HG02981 (cell line): ENCODE results near the gene FBF1.
"Not testable (repeated sequence)": the region's sequence is repeated elsewhere in the genome, so short reads cannot be mapped to it uniquely, and the experiment has no call there.

Experiments
- ATAC-seq: cut with Tn5 transposase; IDR thresholded peaks from one replicate; pipeline ENCODE4 v1.9.1; 2021; ENCODE audit warnings: mild to moderate bottlenecking, moderate library complexity; ENCODE audit not compliant: unreplicated experiment

FBF1 gene

DNA sequence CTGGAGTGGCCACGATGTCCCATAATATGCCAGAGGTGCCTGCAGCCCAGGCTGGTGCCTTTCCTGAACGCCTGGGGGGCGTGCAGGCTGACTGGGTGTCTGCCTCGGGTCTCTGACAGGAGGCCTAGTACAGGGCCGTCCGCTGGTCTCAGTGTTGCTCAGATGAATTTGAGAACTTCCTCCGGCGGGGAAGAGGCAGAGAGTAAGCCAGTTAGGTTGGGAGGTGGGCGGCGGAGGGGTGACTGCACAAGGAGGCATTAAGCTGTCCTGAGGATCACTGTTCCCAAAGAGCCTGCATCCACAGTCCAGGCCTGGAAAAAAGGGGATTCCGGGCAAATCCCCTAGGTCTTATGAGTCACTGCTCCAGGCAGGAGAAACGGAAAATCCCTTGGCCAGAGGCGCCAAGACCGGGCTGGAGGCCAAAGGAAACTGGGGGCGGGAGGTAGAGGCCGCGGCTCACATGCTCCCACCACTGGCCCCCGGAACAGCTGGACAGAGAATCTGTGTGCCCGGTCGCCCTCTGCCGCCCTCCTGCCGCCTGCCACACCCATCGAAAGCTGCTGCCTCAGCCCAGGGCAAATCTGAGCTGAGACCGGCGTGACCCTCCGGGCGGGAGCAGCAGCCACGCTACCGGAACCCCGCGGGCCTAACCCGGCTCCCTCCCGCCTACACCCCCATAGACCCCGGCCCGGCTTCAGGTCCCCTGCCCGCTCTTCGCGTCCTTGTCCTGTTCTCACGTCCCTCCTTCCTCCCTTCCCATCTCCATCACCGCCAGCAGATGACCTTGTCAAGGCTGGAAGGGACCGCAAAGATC lies 63.7 kb downstream of the FBF1 start:
- no peak for ATAC-seq

DNA sequence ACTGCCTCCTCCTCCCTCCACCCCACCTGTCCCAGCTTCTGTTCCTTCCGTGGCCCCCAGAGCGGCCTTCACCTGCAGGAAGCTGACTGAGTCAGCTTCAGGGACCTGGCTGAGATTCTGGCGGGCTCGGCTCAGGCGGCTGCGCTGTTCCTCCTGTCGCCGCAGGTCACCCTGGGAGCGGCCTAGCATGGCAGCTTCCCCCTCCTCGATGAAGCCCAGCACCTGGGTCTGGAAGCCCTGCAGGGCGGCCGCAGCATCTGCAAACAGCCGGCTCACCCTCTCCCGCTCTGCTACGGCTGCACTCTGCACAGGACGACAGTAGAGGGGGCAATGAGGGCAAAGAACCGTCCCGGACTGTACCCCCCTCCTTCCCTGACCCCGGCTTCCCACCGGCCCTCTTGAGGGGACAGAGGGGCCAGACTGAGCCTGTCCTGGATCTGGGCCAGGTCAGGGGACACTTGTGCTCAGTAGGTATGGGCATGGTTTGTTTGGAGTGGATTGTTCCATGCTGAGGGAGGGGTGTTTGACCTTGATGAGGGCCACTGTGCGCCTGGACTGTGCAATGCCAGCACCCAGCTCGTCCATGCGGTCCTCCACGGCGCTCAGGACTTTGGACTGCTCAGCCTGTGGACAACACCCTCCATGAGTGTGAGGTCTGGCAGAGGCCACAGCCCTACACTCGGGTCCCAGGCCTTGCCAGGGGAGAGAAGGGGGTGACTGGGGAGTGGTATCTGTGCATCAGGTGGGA lies 64.5 kb downstream of the FBF1 start:
- no peak for ATAC-seq

- no peak for ATAC-seq
Measured at GRCh38 chr17:75875940-75876189, 65.0 kb downstream of the FBF1 start.

DNA sequence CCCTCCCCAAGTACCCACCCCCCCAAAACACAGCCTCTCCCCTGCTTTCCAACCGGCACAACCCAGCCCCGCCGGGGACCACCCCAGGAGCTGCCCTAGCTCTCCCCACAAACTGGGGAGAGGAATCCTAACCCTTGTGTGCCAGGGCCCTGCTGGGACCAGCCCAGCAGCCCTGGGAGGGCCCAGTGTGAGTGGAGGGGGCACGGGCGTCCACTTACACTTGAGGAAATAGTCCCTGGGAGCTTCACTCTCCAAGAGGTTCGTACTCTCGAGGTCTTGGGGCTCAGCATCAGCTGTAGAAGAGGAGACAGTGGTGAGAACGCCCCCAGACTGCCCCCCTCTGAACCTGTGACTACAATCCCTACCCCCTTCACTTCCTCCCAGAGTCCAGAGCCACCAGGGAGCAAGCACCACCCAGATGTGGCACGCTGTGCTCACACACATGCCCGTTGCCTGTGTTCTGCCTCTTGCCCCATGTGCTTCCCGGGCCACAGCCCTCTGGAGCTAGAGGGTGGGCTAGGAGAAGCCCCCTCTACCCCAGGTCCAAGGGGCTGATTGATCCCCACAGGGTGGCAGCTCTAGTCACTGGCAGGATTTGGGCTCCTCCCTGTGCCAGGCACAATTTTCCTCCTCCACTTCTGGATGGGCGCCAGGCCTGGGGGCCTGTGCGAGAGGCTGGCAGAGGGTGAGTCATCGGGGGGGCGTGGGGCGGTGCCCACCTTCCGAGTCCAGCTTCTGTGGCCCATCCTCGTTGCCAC lies 65.5 kb downstream of the FBF1 start:
- no peak for ATAC-seq

DNA sequence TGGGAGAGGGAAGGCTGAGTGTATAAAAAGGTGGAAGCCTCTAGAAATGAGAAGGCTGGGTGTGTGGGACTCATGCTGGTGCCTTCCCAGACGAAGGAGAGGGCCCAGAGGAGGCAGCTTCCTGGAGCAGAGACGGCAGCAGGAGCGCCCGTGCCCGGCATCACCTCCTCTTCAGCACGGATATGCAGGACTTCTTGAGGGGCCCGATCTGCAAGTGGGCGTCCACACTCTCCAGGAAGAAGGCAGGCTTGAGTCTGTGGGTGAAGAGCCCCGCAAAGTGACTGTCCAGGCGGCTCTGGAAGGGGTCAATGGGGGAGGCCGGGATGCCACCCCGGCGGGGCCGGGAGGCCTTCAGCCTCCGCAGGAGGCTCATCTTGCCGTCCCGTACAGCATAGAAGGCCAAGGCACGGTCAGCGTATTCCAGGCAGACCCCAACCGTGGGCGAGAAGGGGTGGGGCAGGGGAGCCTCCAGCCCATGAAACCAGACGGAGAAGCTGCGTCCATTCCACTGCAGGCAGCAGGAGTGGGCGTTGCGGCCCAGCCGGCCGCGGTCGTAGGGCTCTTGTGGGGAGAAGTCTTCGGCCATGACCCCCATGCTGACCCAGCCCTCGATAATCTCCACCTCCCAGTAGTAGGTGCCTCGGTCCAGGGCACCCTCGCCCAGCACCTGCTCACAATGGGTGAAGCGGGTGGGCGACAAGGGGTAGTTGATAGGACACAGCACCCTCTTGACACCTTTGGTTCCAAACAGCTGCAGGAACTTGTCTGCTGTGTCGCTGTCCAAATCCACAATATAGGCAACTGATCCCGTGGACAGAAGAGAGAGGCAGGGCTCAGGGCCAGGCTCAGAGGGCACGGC lies 66.3 kb downstream of the FBF1 start:
- no peak for ATAC-seq

DNA sequence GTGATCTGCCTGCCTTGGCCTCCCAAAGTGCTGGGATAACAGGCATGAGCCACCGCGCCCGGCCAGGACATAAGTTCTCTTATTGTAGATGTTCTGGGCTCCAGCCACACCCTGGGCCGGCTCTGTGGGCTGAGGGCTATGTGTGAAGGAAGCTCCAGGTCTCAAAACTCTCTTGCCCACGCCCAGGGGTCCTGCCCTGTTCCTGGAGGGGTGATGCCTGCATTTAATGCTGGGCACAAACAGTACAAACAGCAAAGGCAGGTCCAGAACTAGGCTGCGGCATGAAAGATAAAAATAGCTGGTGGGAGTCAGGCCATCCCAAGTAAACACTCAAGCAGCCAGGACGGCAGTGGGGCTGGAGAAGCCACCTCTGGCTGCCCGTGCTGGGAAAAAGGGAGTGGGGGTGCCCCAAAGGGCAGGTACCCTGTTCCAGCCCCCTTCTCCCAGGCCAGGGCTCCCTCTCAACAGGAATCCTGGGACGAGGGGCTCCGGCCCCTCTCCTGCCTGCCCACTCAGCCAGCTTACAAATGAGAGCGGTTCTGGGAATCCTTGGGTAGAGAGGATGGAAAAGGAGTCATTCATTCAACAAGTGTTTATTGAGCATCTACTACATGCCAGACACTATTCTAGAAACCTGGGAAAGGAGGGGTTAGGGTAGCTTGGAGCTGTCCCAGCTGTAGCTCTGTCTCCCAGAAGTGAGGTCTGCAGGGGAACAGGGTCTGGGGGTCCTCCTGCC lies 67.1 kb downstream of the FBF1 start:
- no peak for ATAC-seq

DNA sequence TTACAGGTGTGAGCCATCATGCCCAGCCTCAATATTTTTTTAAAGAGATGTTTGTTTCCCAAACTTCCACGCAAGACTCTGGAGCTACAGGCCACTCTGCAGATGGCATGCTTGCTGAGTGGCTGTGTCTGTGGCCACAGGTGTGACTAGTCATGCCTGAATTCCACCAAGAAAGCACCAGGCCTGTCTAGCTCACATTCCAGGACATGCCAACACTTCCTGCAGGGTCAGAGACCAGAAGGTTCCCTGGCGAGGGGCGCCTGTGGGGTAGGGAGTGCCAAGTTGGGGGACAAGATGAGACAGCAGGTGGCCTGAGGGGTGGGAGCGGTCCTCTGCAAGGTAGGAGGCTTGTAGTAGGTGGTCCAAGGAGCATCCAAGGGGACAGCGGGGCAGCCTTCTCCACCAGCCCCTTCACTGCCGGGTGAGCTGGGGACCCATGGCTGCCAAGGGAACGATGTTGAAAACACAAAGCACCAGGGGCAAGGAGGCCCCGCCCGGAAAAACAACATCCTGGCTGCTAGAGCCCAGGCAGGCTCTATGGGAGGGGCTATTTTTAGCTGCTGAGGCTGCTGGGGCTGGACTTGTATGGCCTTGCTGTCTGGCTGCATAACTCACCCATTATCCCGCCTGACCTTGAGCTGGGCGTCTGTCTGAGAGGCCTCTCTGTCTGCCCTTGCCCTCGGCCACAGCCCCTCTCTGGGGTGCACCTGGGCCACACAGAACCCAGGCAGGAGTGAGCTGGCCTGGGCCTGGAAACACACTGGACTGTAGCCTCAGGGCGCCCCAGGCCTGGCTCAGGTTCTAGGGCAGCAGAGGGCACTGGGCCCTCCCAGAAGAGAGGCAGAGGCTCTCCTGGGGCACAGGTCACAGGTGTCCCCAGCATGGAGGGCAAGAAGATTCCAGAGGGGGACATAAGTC lies 68.1 kb downstream of the FBF1 start:
- no peak for ATAC-seq

GRCh38 chr17:75870228-75870627 lies 70.6 kb downstream of the FBF1 start:
- ATAC-seq: not testable (repeated sequence)

GRCh38 chr17:75869282-75870141 lies 71.3 kb downstream of the FBF1 start:
- no peak for ATAC-seq

GRCh38 chr17:75868730-75869281 lies 72.0 kb downstream of the FBF1 start:
- ATAC-seq: not testable (repeated sequence)

- not testable (repeated sequence) for ATAC-seq
Measured at GRCh38 chr17:75865404-75866188, 75.2 kb downstream of the FBF1 start.

DNA sequence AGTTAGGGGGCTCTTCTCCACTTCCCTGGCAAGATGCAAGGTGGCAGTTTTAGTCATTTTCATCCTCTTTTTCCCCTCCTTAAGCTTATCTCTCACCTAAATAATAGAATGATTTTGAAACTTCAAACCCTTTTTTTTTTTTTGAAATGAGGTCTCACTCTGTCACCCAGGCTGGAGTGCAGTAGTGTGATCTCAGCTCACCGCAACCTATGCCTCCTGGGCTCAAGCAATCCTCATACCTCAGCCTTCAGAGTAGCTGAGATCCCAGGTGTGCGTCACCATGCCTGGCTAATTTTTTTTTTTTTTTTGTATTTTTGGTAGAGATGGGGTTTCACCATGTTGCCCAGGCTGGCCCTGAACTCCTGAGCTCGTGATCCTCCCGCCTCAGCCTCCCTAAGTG lies 76.0 kb downstream of the FBF1 start:
- not testable (repeated sequence) for ATAC-seq

DNA sequence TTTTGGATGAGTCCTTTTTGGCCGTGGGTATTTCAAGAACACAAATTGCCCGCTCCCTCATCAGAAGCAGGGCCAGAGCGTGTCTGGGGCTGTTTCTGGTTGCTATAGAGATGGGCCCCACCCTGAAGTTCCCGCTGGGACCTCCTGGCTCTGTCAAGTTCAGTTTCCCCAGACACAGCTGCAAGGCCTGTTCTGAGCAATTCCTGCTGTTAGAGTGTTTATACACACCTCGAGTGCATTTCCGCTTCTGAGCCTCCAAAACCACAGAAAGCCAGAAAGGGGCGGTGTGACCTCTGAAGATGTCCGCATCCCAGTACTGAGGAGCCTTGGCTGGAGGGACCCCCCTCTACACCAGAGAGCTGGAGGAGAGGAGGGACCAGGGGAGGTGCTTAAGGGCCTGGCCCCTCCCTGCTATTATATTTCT lies 76.4 kb downstream of the FBF1 start:
- ATAC-seq: peak; percentile 87

DNA sequence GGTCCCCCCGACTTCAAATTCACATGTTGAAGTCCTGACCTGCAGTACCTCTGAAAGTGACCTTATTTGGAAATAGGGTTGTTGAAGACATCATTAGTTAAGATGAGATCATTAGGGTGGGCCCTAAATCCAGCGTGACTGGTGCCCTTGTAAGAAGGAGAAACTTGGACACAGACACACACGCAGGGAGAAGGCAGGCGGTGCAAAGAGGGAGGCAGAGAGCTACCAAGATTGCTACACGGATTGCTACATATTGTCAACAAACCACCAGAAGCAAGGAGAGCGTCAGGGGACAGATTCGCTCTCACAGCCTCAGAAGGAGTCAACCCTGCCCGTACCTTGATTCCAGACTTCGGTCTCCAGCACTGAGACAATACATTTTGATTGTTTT lies 78.9 kb downstream of the FBF1 start:
- ATAC-seq: no peak
